Ascending aorta (tissue), 2 donors: ENCODE data around the gene RNF208. TPM values are rescaled to one million over a fixed set of nuclear protein-coding genes. Genes with fewer than 3 reads are reported as not detected.

Experiments
- DNase-seq, 2 donors: peaks; one replicate each; pipeline ENCODE4 v3.0.0-alpha.2; 2019; ENCODE audit warnings: low spot score in 2 of 2
- H3K27ac ChIP-seq, 2 donors: fragments of 200-600 bp; sonication (generic); one replicate each; pipeline ENCODE4 v1.5.1; 2016 to 2017; ENCODE audit warnings: mild to moderate bottlenecking in 1 of 2
- H3K27me3 ChIP-seq: fragments of 200-600 bp; sonication (generic); one replicate; pipeline ENCODE4 v1.5.1; 2017
- H3K36me3 ChIP-seq, 2 donors: fragments of 200-600 bp; sonication (generic); one replicate each; pipeline ENCODE4 v1.5.1; 2016
- H3K4me1 ChIP-seq, 2 donors: fragments of 200-600 bp; sonication (generic); one replicate each; pipeline ENCODE4 v1.5.1; 2016 to 2017; ENCODE audit warnings: mild to moderate bottlenecking in 1 of 2
- H3K4me3 ChIP-seq, 2 donors: fragments of 200-600 bp; sonication (generic); one replicate each; pipeline ENCODE4 v1.5.1; 2016 to 2017; ENCODE audit warnings: mild to moderate bottlenecking in 1 of 2
- H3K9me3 ChIP-seq, 2 donors: fragments of 200-600 bp; sonication (generic); one replicate each; pipeline ENCODE4 v1.5.1; 2016
- CTCF ChIP-seq, 3 experiments: fragments of 200-600 bp in 2 of 3; fragments of 450-650 bp in 1 of 3; sonication (generic) in 2 of 3; IDR thresholded peaks; one replicate each; pipeline ENCODE4 v1.5.1; 2016 to 2019; ENCODE audit warnings: antibody characterized with exemption in 3 of 3, mild to moderate bottlenecking in 1 of 3, moderate library complexity in 1 of 3
- intact Hi-C: fragments of 100-400 bp; cut with DNase I; formaldehyde crosslinking; loops from one replicate; pipeline ENCODE4 v1.15.1; 2023
- total RNA-seq: library from RNA; depleted of rRNA; stranded (reverse); fragments of >200 nt; gene quantifications from one replicate; pipeline ENCODE4 v1.1.0, GENCODE V29; 2016

The RNF208 gene
- total RNA-seq, 1 donor from 2014 or later: 6.7 TPM

GRCh38 chr9:137192859-137193258 lies 29.2 kb downstream of the RNF208 start:
- intact Hi-C loops: no loop called here
- Histone ChIP-seq H3K36me3 (peaks cover 18 to 19% of the 10 kb centered on the region in 2 donors), H3K27me3 (no peaks in the 10 kb centered on the region), H3K9me3 (no peaks in the 10 kb centered on the region), H3K4me1 (peaks cover 13 to 17% of the 10 kb centered on the region in 2 donors), H3K4me3 (no peak overlapping the region), H3K27ac (no peak overlapping the region)
- no peak for TF ChIP-seq CTCF (IDR thresholded peaks at IDR 0.05)
- DNase-seq: no peak

GRCh38 chr9:137192448-137192780 lies 29.6 kb downstream of the RNF208 start:
- no peak for DNase-seq
- no peak overlapping the region for H3K4me3 ChIP-seq
- H3K36me3 ChIP-seq: peaks cover 18 to 19% of the 10 kb centered on the region in 2 donors
- H3K27me3 ChIP-seq: no peaks in the 10 kb centered on the region
- H3K27ac ChIP-seq: no peak overlapping the region
- TF ChIP-seq CTCF (IDR thresholded peaks at IDR 0.05): no peak
- intact Hi-C loops: no loop called here
- H3K4me1 ChIP-seq: peaks cover 16 to 19% of the 10 kb centered on the region in 2 donors
- no peaks in the 10 kb centered on the region for H3K9me3 ChIP-seq

GRCh38 chr9:137191691-137192447 lies 30.2 kb downstream of the RNF208 start:
- no peak overlapping the region for H3K27ac ChIP-seq
- no peak for DNase-seq
- intact Hi-C loops: no loop called here
- no peaks in the 10 kb centered on the region for H3K27me3 ChIP-seq
- H3K4me1 ChIP-seq: peaks cover 21 to 24% of the 10 kb centered on the region in 2 donors
- H3K36me3 ChIP-seq: peaks cover 18 to 19% of the 10 kb centered on the region in 2 donors
- TF ChIP-seq CTCF (IDR thresholded peaks at IDR 0.05): no peak
- H3K9me3 ChIP-seq: no peaks in the 10 kb centered on the region
- H3K4me3 ChIP-seq: no peak overlapping the region

- no peak for DNase-seq
- Histone ChIP-seq H3K4me1 (peaks cover 23 to 31% of the 10 kb centered on the region in 2 donors), H3K4me3 (no peak overlapping the region), H3K27me3 (no peaks in the 10 kb centered on the region), H3K27ac (no peak overlapping the region), H3K9me3 (no peaks in the 10 kb centered on the region), H3K36me3 (peaks cover 19 to 22% of the 10 kb centered on the region in 2 donors)
- TF ChIP-seq CTCF (IDR thresholded peaks at IDR 0.05): no peak
- intact Hi-C loops: no loop called here
Observed at GRCh38 chr9:137191245-137191644, 30.8 kb downstream of the RNF208 start.

GRCh38 chr9:137190315-137190856 lies 31.7 kb downstream of the RNF208 start:
- H3K4me3 ChIP-seq: peak overlapping the region in 1 of 2 donors; percentile 91
- DNase-seq: no peak
- no peak for TF ChIP-seq CTCF (IDR thresholded peaks at IDR 0.05)
- no peaks in the 10 kb centered on the region for H3K27me3 ChIP-seq
- peak overlapping the region in 1 of 2 donors; percentile 86 for H3K27ac ChIP-seq
- peaks cover 23 to 38% of the 10 kb centered on the region in 2 donors for H3K4me1 ChIP-seq
- intact Hi-C loops: no loop called here
- H3K9me3 ChIP-seq: no peaks in the 10 kb centered on the region
- peaks cover 19 to 30% of the 10 kb centered on the region in 2 donors for H3K36me3 ChIP-seq
